ENCODE data around the gene COPZ1.

COPZ1 gene

DNA sequence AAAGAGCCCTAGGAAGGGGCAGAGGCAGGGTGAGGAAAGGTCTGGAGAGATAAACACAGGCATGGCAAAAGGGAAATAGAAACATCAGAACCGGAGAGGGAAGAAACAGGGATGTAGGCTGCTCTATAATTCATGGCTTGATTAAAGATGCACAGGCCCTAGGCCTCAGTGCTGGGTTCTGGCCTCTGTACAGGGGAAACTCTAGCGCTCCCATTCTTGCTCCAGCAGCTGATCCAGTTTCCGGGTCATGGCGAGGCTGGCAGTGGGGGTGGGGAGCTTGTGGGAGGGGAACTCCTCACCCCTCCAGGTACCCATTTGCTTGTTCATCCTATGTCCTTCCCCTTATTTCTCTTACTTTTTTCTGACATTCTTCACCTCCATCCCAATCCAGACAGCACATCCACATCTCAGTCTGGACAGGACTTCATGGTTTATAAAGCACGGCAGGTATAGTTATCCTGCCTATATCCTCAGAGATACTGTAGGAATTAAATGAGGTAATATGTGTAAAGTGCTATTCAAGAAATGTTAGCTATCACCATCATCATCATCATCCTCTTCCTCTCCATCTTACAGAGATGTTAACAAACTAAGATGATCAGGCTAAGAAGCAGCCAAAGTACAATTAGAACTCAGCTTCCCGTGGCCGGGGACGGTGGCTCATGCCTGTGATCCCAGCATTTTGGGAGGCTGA is 47.3 kb downstream of the COPZ1 start:
- WGBS, 2 experiments = 90 to 92% methylated on average over 7 of the region's 8 CpGs
- peaks cover 35% of the 10 kb centered on the region for H3K4me1 ChIP-seq (ENCODE audit: control insufficient read depth, insufficient read depth, low read length)

DNA sequence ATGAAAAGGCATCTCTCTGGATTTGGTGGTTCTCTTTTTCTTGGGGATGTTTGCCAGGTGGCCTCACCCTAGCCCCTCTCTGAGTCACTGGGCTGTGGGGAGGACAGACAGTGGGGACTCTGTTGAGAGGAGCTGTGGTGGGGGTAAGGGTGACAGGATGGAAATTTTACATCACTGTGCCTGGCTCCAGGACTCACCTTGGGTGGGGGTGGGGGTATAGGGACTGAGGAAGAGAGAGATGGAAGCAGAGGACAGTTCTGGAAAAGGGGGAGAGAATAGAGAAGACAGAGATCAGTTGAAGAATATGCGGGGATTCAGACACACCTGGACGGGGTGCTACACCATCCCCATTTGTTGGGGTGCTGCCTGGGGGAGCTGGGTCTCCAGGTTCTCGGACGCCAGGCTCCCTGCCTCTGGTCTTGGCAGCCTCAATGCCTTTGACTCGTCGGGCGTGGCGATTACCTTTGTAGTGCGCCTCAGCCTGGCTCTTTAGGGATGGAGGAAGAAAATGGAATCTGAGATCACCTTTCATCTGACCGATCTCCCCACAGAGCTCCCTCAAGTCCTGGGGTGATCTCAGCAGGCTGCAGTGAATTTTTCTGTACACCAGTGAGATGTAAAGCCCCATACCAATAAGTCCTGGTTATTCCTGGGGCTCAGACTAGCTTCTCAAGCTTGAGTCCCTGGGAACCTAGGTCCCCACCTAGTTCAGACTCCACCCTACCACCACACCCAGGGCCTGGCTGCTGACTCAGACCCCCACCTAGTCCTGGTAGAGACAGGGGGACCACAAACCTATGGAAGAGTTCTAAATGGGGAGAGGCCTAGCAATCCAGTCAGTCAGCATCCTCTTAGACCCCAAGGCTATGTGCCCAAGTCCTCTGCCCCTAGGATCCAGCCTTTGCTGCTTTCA is 49.0 kb downstream of the COPZ1 start:
- Histone ChIP-seq H3K27ac (ENCODE audit: insufficient read depth, low read depth, low read length, poor library complexity, severe bottlenecking) (no peak overlapping the region), H3K4me3 (ENCODE audit: insufficient read depth, low read depth, low read length) (no peak overlapping the region), H3K27me3 (ENCODE audit: control insufficient read depth, insufficient read depth, low read length, poor library complexity, severe bottlenecking) (peaks cover 12% of the 10 kb centered on the region), H3K9me3 (ENCODE audit: control insufficient read depth, low read length) (no peaks in the 10 kb centered on the region), H3K4me1 (ENCODE audit: control insufficient read depth, insufficient read depth, low read length) (peaks cover 48% of the 10 kb centered on the region), H3K36me3 (ENCODE audit: control insufficient read depth, insufficient read depth, low read length) (peaks cover 16% of the 10 kb centered on the region)
- 93 to 94% methylated on average over 10 of the region's 10 CpGs for WGBS, 2 experiments

More for the DNA sequence above, 47.3 kb downstream of the COPZ1 start:
- Histone ChIP-seq H3K9me3 (ENCODE audit: control insufficient read depth, low read length) (no peaks in the 10 kb centered on the region), H3K27ac (ENCODE audit: insufficient read depth, low read depth, low read length, poor library complexity, severe bottlenecking) (no peak overlapping the region), H3K27me3 (ENCODE audit: control insufficient read depth, insufficient read depth, low read length, poor library complexity, severe bottlenecking) (peaks cover 12% of the 10 kb centered on the region), H3K4me3 (ENCODE audit: insufficient read depth, low read depth, low read length) (no peak overlapping the region), H3K36me3 (ENCODE audit: control insufficient read depth, insufficient read depth, low read length) (peaks cover 16% of the 10 kb centered on the region)

- Histone ChIP-seq H3K36me3 (ENCODE audit: control insufficient read depth, insufficient read depth, low read length) (peaks cover 16% of the 10 kb centered on the region), H3K27ac (ENCODE audit: insufficient read depth, low read depth, low read length, poor library complexity, severe bottlenecking) (no peak overlapping the region), H3K27me3 (ENCODE audit: control insufficient read depth, insufficient read depth, low read length, poor library complexity, severe bottlenecking) (peaks cover 4% of the 10 kb centered on the region), H3K9me3 (ENCODE audit: control insufficient read depth, low read length) (no peaks in the 10 kb centered on the region), H3K4me1 (ENCODE audit: control insufficient read depth, insufficient read depth, low read length) (peaks cover 40% of the 10 kb centered on the region), H3K4me3 (ENCODE audit: insufficient read depth, low read depth, low read length) (no peak overlapping the region)
- 83 to 92% methylated on average over 2 of the region's 2 CpGs for WGBS, 2 experiments
Observed at GRCh38 chr12:54374562-54375258, 49.8 kb downstream of the COPZ1 start.

- H3K27me3 ChIP-seq (ENCODE audit: control insufficient read depth, insufficient read depth, low read length, poor library complexity, severe bottlenecking) = no peaks in the 10 kb centered on the region
- peaks cover 35% of the 10 kb centered on the region for H3K4me1 ChIP-seq (ENCODE audit: control insufficient read depth, insufficient read depth, low read length)
- H3K36me3 ChIP-seq (ENCODE audit: control insufficient read depth, insufficient read depth, low read length) = peaks cover 16% of the 10 kb centered on the region
- H3K27ac ChIP-seq (ENCODE audit: insufficient read depth, low read depth, low read length, poor library complexity, severe bottlenecking) = no peak overlapping the region
- no peaks in the 10 kb centered on the region for H3K9me3 ChIP-seq (ENCODE audit: control insufficient read depth, low read length)
- WGBS, 2 experiments = 86 to 93% methylated on average over 2 of the region's 2 CpGs
- H3K4me3 ChIP-seq (ENCODE audit: insufficient read depth, low read depth, low read length) = no peak overlapping the region
Observed at GRCh38 chr12:54375259-54375579, 50.3 kb downstream of the COPZ1 start.

DNA sequence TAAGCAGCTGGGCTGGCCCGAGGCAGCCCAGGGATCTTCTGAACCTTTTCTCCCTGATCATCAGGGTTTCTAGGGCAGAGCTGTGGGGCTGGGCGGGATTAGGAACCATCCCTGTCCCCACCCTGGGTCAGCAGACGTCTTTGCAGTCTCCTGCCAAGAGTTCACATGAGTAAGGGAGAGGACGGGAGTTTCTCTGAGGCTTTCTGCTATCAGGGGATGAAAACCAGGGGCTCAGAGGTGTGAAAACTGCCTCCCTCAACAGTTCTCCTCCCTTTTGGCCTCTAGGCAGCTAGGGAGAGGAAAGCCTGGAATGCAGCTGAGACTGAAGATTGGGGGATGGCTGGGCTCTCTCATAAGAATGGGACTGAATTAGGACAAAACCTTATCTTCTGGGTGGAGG is 51.7 kb downstream of the COPZ1 start:
- 83 to 94% methylated on average over 4 of the region's 4 CpGs for WGBS, 2 experiments
- Histone ChIP-seq H3K4me1 (ENCODE audit: control insufficient read depth, insufficient read depth, low read length) (peaks cover 28% of the 10 kb centered on the region), H3K36me3 (ENCODE audit: control insufficient read depth, insufficient read depth, low read length) (peaks cover 18% of the 10 kb centered on the region), H3K4me3 (ENCODE audit: insufficient read depth, low read depth, low read length) (no peak overlapping the region), H3K9me3 (ENCODE audit: control insufficient read depth, low read length) (no peaks in the 10 kb centered on the region), H3K27me3 (ENCODE audit: control insufficient read depth, insufficient read depth, low read length, poor library complexity, severe bottlenecking) (no peaks in the 10 kb centered on the region), H3K27ac (ENCODE audit: insufficient read depth, low read depth, low read length, poor library complexity, severe bottlenecking) (no peak overlapping the region)

DNA sequence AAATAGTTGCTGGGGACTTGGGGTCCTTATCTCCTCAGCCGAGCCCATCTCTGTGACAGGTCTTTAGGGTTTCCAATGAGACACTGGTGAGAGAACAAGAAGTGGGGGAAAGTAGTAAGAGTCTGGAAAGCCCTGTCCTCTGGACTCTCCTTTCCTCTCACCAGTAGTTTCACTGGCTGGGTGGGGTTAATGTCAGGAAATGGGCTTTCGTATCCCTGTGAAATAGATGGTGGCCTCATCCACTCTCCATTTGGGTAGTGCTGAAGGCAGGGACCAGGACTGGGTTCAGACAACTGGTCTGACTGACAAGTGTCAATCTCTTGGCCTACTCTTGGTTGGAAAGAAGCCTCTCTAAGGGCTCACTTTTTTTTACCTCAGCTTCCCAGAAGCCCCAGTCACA is 52.1 kb downstream of the COPZ1 start:
- 95 to 97% methylated on average over 2 of the region's 2 CpGs for WGBS, 2 experiments
- Histone ChIP-seq H3K4me3 (ENCODE audit: insufficient read depth, low read depth, low read length) (no peak overlapping the region), H3K9me3 (ENCODE audit: control insufficient read depth, low read length) (no peaks in the 10 kb centered on the region)

DNA sequence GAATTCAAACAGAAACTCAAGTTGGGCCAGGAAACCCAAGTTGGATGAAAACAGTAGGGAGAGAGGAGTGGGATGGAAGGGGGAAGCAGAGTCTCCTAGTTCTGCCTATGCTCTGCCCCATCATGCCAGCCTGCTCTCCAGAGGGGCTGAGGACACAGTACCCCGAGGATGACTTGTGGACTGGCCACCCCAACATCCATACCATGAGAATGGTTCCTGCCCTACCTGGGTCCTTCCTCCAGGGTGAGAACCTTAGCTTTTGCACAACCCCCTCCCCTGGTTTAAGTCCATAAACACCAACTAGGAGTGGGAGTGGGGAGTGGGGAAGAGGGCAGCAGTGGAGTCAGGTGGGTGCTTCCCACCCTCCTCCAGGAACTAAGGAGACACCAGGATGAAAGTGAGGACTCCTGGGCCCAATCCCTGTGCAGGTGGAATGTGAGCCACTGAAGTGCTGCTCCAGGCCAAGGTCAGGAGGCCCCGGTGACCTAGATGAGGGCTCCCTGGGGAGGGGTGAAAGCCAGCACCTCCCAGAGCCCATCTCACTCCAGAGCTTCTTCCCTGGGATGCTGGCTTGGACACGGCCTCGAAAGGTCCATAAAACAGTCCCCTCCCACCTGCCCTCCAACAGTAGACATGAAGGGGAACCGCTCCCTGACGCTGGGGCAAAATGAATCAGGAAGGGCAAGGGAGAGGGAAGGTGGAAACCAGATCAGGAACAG is 53.0 kb downstream of the COPZ1 start:
- Histone ChIP-seq H3K27me3 (ENCODE audit: control insufficient read depth, insufficient read depth, low read length, poor library complexity, severe bottlenecking) (no peaks in the 10 kb centered on the region), H3K9me3 (ENCODE audit: control insufficient read depth, low read length) (no peaks in the 10 kb centered on the region), H3K4me1 (ENCODE audit: control insufficient read depth, insufficient read depth, low read length) (peaks cover 28% of the 10 kb centered on the region), H3K27ac (ENCODE audit: insufficient read depth, low read depth, low read length, poor library complexity, severe bottlenecking) (no peak overlapping the region), H3K36me3 (ENCODE audit: control insufficient read depth, insufficient read depth, low read length) (peaks cover 10% of the 10 kb centered on the region), H3K4me3 (ENCODE audit: insufficient read depth, low read depth, low read length) (peak overlapping the region; percentile 43)
- WGBS, 2 experiments = 96 to 98% methylated on average over 6 of the region's 6 CpGs

More for the DNA sequence above, 52.1 kb downstream of the COPZ1 start:
- Histone ChIP-seq H3K4me1 (ENCODE audit: control insufficient read depth, insufficient read depth, low read length) (peaks cover 28% of the 10 kb centered on the region), H3K36me3 (ENCODE audit: control insufficient read depth, insufficient read depth, low read length) (peaks cover 14% of the 10 kb centered on the region), H3K27ac (ENCODE audit: insufficient read depth, low read depth, low read length, poor library complexity, severe bottlenecking) (no peak overlapping the region), H3K27me3 (ENCODE audit: control insufficient read depth, insufficient read depth, low read length, poor library complexity, severe bottlenecking) (no peaks in the 10 kb centered on the region)

DNA sequence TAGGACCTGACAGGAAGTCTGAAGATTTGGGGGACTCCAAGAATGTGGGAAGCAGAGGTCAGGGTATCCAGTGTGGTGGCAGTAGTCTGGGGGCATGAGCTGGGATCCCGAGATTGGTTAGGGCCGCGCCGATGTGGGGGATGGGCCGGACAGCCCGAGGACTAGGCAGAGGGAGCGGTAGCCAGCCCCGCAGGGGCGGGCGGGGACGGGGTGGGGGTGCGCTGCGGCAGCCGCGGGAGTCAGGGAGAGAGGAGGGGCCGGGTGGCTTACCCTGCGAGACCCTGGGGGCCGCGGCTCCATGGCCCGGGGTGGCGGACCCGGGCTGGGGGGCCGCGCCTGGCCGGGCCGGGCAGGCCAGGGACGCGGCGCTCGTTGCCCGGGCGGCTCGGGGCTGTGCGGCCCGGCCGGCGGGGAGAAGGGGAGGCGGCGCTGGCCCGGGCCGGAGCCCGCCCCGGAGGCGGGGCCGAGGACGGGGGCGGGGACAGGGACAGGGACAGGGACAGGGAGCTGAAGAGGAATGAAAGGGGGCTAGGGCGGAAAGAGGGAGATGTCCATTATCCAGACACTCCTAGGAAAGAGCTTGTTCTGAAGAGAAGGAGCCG is 54.0 kb downstream of the COPZ1 start:
- Histone ChIP-seq H3K4me3 (ENCODE audit: insufficient read depth, low read depth, low read length) (peak overlapping the region; percentile 43), H3K9me3 (ENCODE audit: control insufficient read depth, low read length) (no peaks in the 10 kb centered on the region), H3K36me3 (ENCODE audit: control insufficient read depth, insufficient read depth, low read length) (peaks cover 7% of the 10 kb centered on the region), H3K27me3 (ENCODE audit: control insufficient read depth, insufficient read depth, low read length, poor library complexity, severe bottlenecking) (no peaks in the 10 kb centered on the region), H3K27ac (ENCODE audit: insufficient read depth, low read depth, low read length, poor library complexity, severe bottlenecking) (peak overlapping the region; percentile 12), H3K4me1 (ENCODE audit: control insufficient read depth, insufficient read depth, low read length) (peaks cover 30% of the 10 kb centered on the region)
- 1% methylated on average over 48 to 49 of the region's 49 CpGs for WGBS, 2 experiments

- Histone ChIP-seq H3K9me3 (ENCODE audit: control insufficient read depth, low read length) (no peaks in the 10 kb centered on the region), H3K27me3 (ENCODE audit: control insufficient read depth, insufficient read depth, low read length, poor library complexity, severe bottlenecking) (no peaks in the 10 kb centered on the region), H3K4me1 (ENCODE audit: control insufficient read depth, insufficient read depth, low read length) (peaks cover 37% of the 10 kb centered on the region), H3K36me3 (ENCODE audit: control insufficient read depth, insufficient read depth, low read length) (peaks cover 3% of the 10 kb centered on the region), H3K4me3 (ENCODE audit: insufficient read depth, low read depth, low read length) (peak overlapping the region; percentile 23), H3K27ac (ENCODE audit: insufficient read depth, low read depth, low read length, poor library complexity, severe bottlenecking) (peak overlapping the region; percentile 12)
- 12% methylated on average over 19 of the region's 19 CpGs for WGBS, 2 experiments
Observed at GRCh38 chr12:54379398-54380201, 54.7 kb downstream of the COPZ1 start.
